T follicular helper cell (primary cell): ENCODE data around the gene C1orf146.
"Not testable (repeated sequence)": the region's sequence is repeated elsewhere in the genome, so short reads cannot be mapped to it uniquely, and the experiment has no call there.

Experiments used
- DNase-seq: peaks from one replicate; pipeline ENCODE4 v3.0.0-alpha.2; 2020; ENCODE audit warnings: low read depth

Gene C1orf146

GRCh38 chr1:92274939-92275338, 57.2 kb downstream of the C1orf146 start:
- DNase-seq: no peak

- no peak for DNase-seq
Measured at GRCh38 chr1:92276082-92276481, 58.4 kb downstream of the C1orf146 start.

GRCh38 chr1:92277105-92277723, 59.5 kb downstream of the C1orf146 start:
- DNase-seq: no peak

- not testable (repeated sequence) for DNase-seq
Measured at GRCh38 chr1:92279781-92280180, 62.1 kb downstream of the C1orf146 start.

- DNase-seq: not testable (repeated sequence)
Measured at GRCh38 chr1:92281411-92281810, 63.7 kb downstream of the C1orf146 start.

- no peak for DNase-seq
Measured at GRCh38 chr1:92291372-92291999, 73.8 kb downstream of the C1orf146 start.
